ENCODE data around the gene C15orf39.

Gene C15orf39

GRCh38 chr15:75167588-75168350, 33.9 kb upstream of the C15orf39 start:
- no peak for TF ChIP-seq CTCF (conservative IDR thresholded peaks at IDR 0.05; ENCODE audit: low read depth, low read length)
- no peak for DNase-seq (ENCODE audit: low read depth)
- no peak overlapping the region for H3K4me3 ChIP-seq (ENCODE audit: low read length)

GRCh38 chr15:75168374-75168773, 33.3 kb upstream of the C15orf39 start:
- no peak for DNase-seq (ENCODE audit: low read depth)
- TF ChIP-seq CTCF (conservative IDR thresholded peaks at IDR 0.05; ENCODE audit: low read depth, low read length) = no peak
- no peak overlapping the region for H3K4me3 ChIP-seq (ENCODE audit: low read length)

GRCh38 chr15:75170203-75170602, 31.5 kb upstream of the C15orf39 start:
- DNase-seq (ENCODE audit: low read depth) = no peak
- H3K4me3 ChIP-seq (ENCODE audit: low read length) = no peak overlapping the region
- no peak for TF ChIP-seq CTCF (conservative IDR thresholded peaks at IDR 0.05; ENCODE audit: low read depth, low read length)

- H3K4me3 ChIP-seq (ENCODE audit: low read length) = no peak overlapping the region
- DNase-seq (ENCODE audit: low read depth) = no peak
- TF ChIP-seq CTCF (conservative IDR thresholded peaks at IDR 0.05; ENCODE audit: low read depth, low read length) = no peak
Measured at GRCh38 chr15:75170711-75171341, 30.9 kb upstream of the C15orf39 start.

GRCh38 chr15:75171408-75171807, 30.3 kb upstream of the C15orf39 start:
- no peak overlapping the region for H3K4me3 ChIP-seq (ENCODE audit: low read length)
- no peak for TF ChIP-seq CTCF (conservative IDR thresholded peaks at IDR 0.05; ENCODE audit: low read depth, low read length)
- DNase-seq (ENCODE audit: low read depth) = no peak

- no peak overlapping the region for H3K4me3 ChIP-seq (ENCODE audit: low read length)
- no peak for DNase-seq (ENCODE audit: low read depth)
- no peak for TF ChIP-seq CTCF (conservative IDR thresholded peaks at IDR 0.05; ENCODE audit: low read depth, low read length)
Measured at GRCh38 chr15:75172284-75172820, 29.3 kb upstream of the C15orf39 start.

- TF ChIP-seq CTCF (conservative IDR thresholded peaks at IDR 0.05; ENCODE audit: low read depth, low read length) = no peak
- DNase-seq (ENCODE audit: low read depth) = no peak
- no peak overlapping the region for H3K4me3 ChIP-seq (ENCODE audit: low read length)
Measured at GRCh38 chr15:75174102-75174501, 27.6 kb upstream of the C15orf39 start.

All from retinal pigment epithelial cell (primary cell).